ENCODE measurements around the gene PBOV1.

PBOV1 gene

GRCh38 chr6:138204303-138204702, 14.0 kb downstream of the PBOV1 start:
- TF ChIP-seq ESRRG (CRISPR knock-in tag; IDR thresholded peaks at IDR 0.05) (no peak), ZNF565 (CRISPR knock-in tag; conservative IDR thresholded peaks at IDR 0.05; ENCODE audit: low read depth) (no peak), CSDC2 (CRISPR knock-in tag; IDR thresholded peaks at IDR 0.05) (no peak), ZNF8 (CRISPR knock-in tag; IDR thresholded peaks at IDR 0.05) (no peak), BACH2 (CRISPR knock-in tag; IDR thresholded peaks at IDR 0.05; ENCODE audit: borderline replicate concordance) (no peak), RARB (CRISPR knock-in tag; IDR thresholded peaks at IDR 0.05) (no peak), ZFP30 (CRISPR knock-in tag; IDR thresholded peaks at IDR 0.05) (no peak)

GRCh38 chr6:138203315-138203714, 15.0 kb downstream of the PBOV1 start:
- no peak for ATAC-seq
- TF ChIP-seq SNAI2 (CRISPR knock-in tag; IDR thresholded peaks at IDR 0.05) = no peak
- no peak for TF ChIP-seq CSRNP3 (CRISPR knock-in tag; IDR thresholded peaks at IDR 0.05)
- TF ChIP-seq GLIS3 (CRISPR knock-in tag; IDR thresholded peaks at IDR 0.05) = no peak
- TF ChIP-seq PATZ1 (CRISPR knock-in tag; IDR thresholded peaks at IDR 0.05; ENCODE audit: borderline replicate concordance) = no peak
- TF ChIP-seq ZFP30 (CRISPR knock-in tag; IDR thresholded peaks at IDR 0.05) = no peak
- no peak for TF ChIP-seq POU6F1 (CRISPR knock-in tag; IDR thresholded peaks at IDR 0.05; ENCODE audit: borderline replicate concordance, low read depth)
- TF ChIP-seq PPARA (CRISPR knock-in tag; IDR thresholded peaks at IDR 0.05; ENCODE audit: borderline replicate concordance) = no peak
- no peak for TF ChIP-seq OSR1 (CRISPR knock-in tag; IDR thresholded peaks at IDR 0.05)
- no peak for TF ChIP-seq CSDC2 (CRISPR knock-in tag; IDR thresholded peaks at IDR 0.05)
- no peak for TF ChIP-seq ISL1 (CRISPR knock-in tag; IDR thresholded peaks at IDR 0.05)
- TF ChIP-seq ZNF8 (CRISPR knock-in tag; IDR thresholded peaks at IDR 0.05) = no peak
- no peak for TF ChIP-seq RARB (CRISPR knock-in tag; IDR thresholded peaks at IDR 0.05)
- no peak for TF ChIP-seq TOX (CRISPR knock-in tag; IDR thresholded peaks at IDR 0.05; ENCODE audit: borderline replicate concordance)
- no peak for TF ChIP-seq BACH2 (CRISPR knock-in tag; IDR thresholded peaks at IDR 0.05; ENCODE audit: borderline replicate concordance)
- TF ChIP-seq ARNTL (CRISPR knock-in tag; IDR thresholded peaks at IDR 0.05; ENCODE audit: borderline replicate concordance, low read depth) = no peak
- no peak for TF ChIP-seq ZNF565 (CRISPR knock-in tag; conservative IDR thresholded peaks at IDR 0.05; ENCODE audit: low read depth)
- TF ChIP-seq ESRRG (CRISPR knock-in tag; IDR thresholded peaks at IDR 0.05) = no peak
- no peak for TF ChIP-seq TSHZ2 (CRISPR knock-in tag; IDR thresholded peaks at IDR 0.05)
- no peak for TF ChIP-seq TCF4 (CRISPR knock-in tag; IDR thresholded peaks at IDR 0.05; ENCODE audit: borderline replicate concordance)

More at GRCh38 chr6:138204303-138204702, 14.0 kb downstream of the PBOV1 start:
- ATAC-seq = no peak

- no peak for TF ChIP-seq TCF4 (CRISPR knock-in tag; IDR thresholded peaks at IDR 0.05; ENCODE audit: borderline replicate concordance)
- TF ChIP-seq ISL1 (CRISPR knock-in tag; IDR thresholded peaks at IDR 0.05) = no peak
- no peak for TF ChIP-seq OSR1 (CRISPR knock-in tag; IDR thresholded peaks at IDR 0.05)
Measured at GRCh38 chr6:138201836-138202235, 16.5 kb downstream of the PBOV1 start.

GRCh38 chr6:138198430-138199091, 19.7 kb downstream of the PBOV1 start:
- no peak for ATAC-seq
- no peak for TF ChIP-seq CREB5 (CRISPR knock-in tag; IDR thresholded peaks at IDR 0.05; ENCODE audit: low read depth)
- no peak for TF ChIP-seq PATZ1 (CRISPR knock-in tag; IDR thresholded peaks at IDR 0.05; ENCODE audit: borderline replicate concordance)
- no peak for TF ChIP-seq ZNF70 (CRISPR knock-in tag; IDR thresholded peaks at IDR 0.05)
- TF ChIP-seq SNAI2 (CRISPR knock-in tag; IDR thresholded peaks at IDR 0.05) = no peak
- TF ChIP-seq CSRNP3 (CRISPR knock-in tag; IDR thresholded peaks at IDR 0.05) = no peak
- no peak for TF ChIP-seq TCF4 (CRISPR knock-in tag; IDR thresholded peaks at IDR 0.05; ENCODE audit: borderline replicate concordance)
- no peak for TF ChIP-seq ZNF565 (CRISPR knock-in tag; conservative IDR thresholded peaks at IDR 0.05; ENCODE audit: low read depth)
- TF ChIP-seq ZC3H10 (CRISPR knock-in tag; IDR thresholded peaks at IDR 0.05) = no peak

More at GRCh38 chr6:138201836-138202235, 16.5 kb downstream of the PBOV1 start:
- ATAC-seq = no peak
